Activated naive CD4-positive, alpha-beta T cell (primary cell): Measurements from ENCODE around the gene TBC1D12.
A peak's percentile ranks its signal among the peaks of the same experiment; 100 is the strongest.
"Not testable (repeated sequence)": the region's sequence is repeated elsewhere in the genome, so short reads cannot be mapped to it uniquely, and the experiment has no call there.

ENCODE experiments used
- DNase-seq, 4 experiments: peaks; one replicate each; lab custom pipeline; 2025; lab: John Stamatoyannopoulos, UW

The TBC1D12 gene

GRCh38 chr10:94402204-94402842 lies at the start of gene TBC1D12:
Gene TBC1D12 (plus strand): TSS chr10:94402541. CDS start chr10:94402614, 73 bp downstream.
- DNase-seq, result no peak

DNA sequence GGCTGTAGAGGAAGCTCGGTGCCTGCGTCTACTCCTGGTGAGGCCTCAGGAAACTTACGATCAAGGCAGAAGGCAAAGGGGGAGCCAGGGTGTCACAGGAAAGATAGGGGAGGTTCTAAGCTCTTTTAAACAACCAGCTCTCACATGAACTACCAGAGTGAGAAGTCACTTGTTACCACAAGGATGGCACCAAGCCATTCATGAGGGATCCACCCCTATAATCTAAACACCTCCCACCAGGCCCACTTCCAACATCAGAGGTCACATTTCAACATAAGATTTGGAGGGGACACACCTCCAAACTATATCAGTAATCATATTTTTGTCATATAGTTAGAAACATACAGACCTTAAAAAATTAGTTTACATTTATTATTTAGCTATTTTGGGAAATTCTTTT lies 49.0 kb upstream of the TBC1D12 start:
- DNase-seq, result no peak

GRCh38 chr10:94355841-94356240 lies 46.5 kb upstream of the TBC1D12 start:
- DNase-seq, result no peak

DNA sequence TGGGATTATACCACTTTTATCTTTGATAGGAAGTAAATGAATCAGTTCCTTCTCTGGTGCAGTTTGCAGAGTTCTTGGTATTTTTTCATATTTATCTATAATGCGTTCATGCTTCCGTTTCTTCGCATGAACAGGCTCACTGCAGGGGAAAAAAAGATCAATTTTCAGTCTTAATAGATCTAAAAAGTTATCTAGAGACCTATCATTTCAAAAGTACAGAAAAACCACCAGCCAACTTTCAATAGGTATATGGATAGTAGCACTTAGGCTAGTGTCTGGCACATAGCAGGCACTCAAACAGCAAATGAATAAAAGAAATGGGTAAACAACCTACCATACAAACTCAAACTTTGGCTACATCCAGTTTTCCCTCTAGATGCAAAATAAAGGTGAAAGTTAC lies 45.1 kb upstream of the TBC1D12 start:
- DNase-seq, result no peak

- no peak for DNase-seq
These were observed 43.9 kb upstream of the TBC1D12 start for GRCh38 chr10:94358480-94358879.

DNA sequence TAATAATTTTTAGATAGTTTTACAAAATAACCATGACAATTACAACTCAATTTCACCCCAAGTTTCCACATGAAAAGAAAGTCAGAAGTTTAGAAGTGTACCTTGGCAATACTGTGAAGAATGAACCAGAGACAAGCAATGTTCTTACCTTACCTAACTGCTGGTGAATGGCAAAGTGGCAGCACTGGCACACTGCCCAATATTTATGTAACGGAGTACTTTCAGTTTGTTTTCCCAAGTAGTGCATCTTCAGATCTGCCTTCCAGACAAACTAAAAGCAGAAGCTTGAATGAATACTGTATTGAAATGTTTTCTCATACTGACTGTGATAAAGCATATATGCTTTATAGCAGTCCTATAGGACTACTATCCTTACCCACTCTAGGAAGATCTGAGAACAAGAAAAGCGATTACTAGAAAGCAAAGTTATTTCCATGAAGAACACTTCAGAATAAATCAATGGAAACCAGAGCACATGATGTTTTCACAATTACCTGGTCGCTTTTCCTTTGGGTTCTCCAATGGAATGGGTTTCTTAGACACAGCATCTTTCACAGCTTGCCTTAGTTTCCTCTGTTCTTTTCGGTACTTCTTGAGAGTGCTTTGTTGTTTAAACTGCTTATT lies 41.1 kb upstream of the TBC1D12 start:
- peak in 1 of 4 experiments; percentile 1 for DNase-seq

- peak; percentile 88 to 92 (median 90) for DNase-seq
These were observed 39.7 kb upstream of the TBC1D12 start, which contains the start of gene NOC3L for GRCh38 chr10:94362360-94363250. Gene NOC3L (minus strand): TSS chr10:94362939. CDS start chr10:94362838, 101 bp downstream.

DNA sequence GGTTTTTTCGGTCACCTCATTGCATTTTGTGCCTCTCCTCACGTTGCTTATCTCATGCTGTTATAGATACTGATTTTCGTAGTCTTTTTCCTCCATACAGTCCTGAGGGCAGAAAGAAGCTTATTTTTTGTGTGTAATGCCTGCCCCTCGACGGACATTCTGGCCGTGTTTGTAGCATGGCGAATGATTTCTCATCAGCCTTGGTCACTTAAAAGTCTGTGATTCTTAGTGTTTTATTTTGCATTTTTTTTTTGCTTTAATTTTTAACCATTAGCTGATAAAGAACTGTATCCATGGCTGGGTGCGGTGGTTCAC lies 39.1 kb upstream of the TBC1D12 start:
- DNase-seq, result no peak

DNA sequence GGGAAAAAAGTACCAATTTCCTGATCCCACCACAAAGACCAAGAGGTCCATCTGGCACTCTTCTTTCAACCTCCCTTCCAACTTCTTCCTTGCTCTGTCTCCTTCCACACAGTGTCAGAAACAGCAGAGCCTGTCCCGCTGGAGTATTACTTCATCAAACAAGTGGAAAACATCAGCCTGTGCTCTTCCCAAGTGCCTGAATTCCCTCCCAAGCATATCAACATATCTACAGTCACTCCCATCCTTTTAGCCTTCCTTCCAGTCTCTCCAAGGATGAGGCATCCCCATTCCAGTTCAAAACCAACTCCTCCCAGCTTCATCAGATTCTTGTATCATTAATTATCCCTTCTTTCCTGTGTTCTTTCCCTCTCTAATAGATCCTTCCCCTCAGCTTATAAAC lies 37.9 kb upstream of the TBC1D12 start:
- DNase-seq, result no peak

DNA sequence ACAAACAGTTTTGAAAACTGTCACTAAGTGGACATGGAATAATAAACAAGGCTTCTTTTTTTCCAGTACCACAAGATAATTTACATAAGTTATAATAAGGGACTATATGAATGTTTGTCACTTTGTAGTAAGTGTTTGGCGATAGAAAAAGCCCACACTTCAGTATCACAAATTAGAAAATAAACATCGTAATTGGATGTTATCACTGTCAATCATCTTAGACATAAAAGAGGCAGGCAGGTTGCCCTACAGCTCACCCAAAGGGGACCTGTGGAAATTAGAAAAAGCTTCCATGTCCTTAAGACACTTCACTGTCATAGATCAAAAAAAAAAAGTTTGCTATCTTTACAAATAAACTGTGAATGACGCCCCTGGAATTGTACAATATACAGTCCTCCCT lies 36.0 kb upstream of the TBC1D12 start:
- DNase-seq, result no peak

DNA sequence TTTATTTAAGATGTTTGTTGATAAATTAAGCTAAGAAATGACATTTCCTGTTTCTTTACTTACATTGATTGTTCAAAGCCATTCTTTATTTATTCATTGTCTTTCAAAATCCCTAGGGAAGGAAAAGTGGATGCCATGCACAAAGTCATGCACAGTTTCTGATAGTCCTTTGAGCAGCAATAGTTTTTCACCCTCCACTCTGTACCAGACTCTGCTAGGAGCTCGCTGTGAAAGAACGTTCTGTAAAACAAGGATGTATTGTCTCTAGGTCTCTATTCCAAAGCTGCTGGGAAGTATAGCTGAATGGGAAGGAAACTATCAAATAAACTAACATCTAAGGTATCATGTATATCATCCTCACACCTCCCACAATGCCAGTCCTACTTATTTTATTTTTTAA lies 31.8 kb upstream of the TBC1D12 start:
- DNase-seq, result no peak

- no peak for DNase-seq
These were observed 27.0 kb upstream of the TBC1D12 start for GRCh38 chr10:94375374-94375773.

DNA sequence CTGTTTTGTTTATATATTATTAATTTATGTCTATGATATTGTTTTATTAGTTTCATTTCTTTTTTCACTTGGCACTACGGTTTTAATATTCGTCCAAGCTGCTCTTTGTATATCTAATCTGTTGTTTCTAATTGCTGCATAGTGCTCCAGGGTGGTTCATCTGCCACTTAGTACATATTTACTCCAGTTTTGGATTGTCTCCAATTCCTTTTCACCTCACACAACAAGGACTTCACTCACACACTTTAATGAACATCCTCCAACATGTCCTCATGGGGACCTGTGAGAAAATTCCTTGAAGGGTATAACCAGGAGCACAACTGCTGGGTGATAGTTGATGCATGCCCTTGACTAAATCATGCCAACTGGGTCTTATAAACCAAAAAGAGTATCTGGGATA lies 25.5 kb upstream of the TBC1D12 start:
- DNase-seq, result no peak

- DNase-seq, result no peak
These were observed 18.8 kb upstream of the TBC1D12 start for GRCh38 chr10:94383530-94383929.

GRCh38 chr10:94385733-94386132 lies 16.6 kb upstream of the TBC1D12 start:
- DNase-seq, result not testable (repeated sequence)

GRCh38 chr10:94392117-94392516 lies 10.2 kb upstream of the TBC1D12 start:
- not testable (repeated sequence) for DNase-seq

DNA sequence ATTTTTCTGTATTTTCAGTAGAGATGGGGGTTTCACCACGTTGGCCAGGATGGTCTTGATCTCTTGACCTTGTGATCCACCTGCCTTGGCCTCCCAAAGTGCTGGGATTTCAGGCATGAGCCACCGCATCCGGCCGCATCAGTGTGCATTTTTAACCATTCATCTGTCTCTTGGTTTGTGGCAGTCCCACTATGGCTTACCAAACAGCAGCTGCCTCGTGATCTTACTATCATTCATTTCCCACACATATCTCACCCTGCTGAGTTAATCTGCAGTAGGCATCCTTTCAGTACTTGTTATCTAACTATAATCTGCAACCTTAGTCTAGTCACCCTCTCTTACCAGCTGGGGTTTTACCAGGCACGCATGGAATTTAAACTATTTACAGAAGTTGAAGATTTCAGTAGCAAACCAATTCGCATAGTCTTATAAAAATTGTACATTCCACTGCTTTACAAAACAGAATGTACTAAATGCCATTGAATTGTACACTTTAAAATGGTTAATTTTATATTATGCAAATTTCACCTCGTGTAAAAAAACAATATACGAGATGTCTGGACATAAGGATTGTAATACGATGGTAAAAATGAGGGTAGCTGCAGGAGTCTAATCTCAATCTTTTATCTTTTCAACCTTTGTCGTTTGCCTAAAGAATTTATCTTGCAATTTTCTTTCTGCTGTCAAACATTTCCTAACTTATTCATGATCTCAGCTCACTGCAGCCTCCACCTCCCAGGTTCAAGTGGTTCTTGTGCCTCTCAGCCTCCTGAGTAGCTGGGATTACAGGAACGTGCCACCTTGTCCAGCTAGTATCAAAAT lies 4.6 kb upstream of the TBC1D12 start:
- DNase-seq, result no peak

DNA sequence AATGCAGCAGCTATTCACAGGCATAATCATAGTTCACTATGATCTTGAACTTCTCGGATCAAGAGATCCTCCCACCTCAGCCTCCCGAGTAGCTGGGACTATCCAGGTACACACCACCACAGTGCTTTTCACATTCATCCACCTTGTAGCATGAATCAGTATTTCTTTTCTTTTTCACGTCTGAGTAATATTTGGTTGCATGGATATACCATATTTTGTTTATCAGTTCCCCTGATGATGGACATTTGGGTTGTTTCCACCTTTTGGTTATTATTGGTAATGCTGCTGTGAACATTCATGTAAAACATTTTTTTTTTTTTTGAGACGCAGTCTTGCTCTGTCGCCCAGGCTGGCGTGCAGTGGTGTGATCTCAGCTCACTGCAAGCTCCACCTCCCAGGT lies 3.6 kb upstream of the TBC1D12 start:
- DNase-seq, result no peak

- DNase-seq, result no peak
These were observed 570 bp downstream of the TBC1D12 start for GRCh38 chr10:94402843-94403379.

- no peak for DNase-seq
These were observed 1.3 kb downstream of the TBC1D12 start for GRCh38 chr10:94403380-94404213.

DNA sequence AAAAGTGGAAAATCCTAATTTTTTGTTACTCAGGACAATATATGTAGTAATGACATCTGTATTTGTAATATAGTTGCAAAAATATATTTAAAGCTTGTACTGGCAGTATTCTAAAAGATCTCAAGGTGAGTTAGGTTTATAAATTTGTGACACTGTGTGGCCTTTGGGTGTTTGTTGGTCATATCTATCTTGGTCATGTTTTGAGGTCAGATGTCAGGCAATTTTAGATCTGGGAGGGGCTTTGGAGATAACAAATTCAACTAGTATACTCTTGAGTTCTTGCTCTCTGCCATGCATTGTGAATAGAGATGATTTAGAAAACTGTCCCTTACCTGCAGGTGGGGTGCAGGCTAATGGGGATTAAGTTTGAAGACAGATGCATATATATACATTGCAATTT lies 3.1 kb downstream of the TBC1D12 start:
- DNase-seq, result no peak
